Tibial nerve (tissue), 4 donors: ENCODE results near the gene RPF1. TPM values are rescaled to one million over a fixed set of nuclear protein-coding genes. Genes with fewer than 3 reads are reported as not detected.

Source experiments
- DNase-seq, 2 donors: peaks; one replicate each; pipeline ENCODE4 v3.0.0-alpha.2; 2019; ENCODE audit warnings: low spot score in 2 of 2
- H3K27ac ChIP-seq, 4 donors: fragments of 200-600 bp; sonication (generic) in 3 of 4; one replicate each; pipeline ENCODE4 v1.5.1; 2017 to 2019; ENCODE audit warnings: mild to moderate bottlenecking in 1 of 4
- H3K27me3 ChIP-seq, 2 donors: fragments of 200-600 bp; sonication (generic) in 1 of 2; one replicate each; pipeline versions ENCODE4 v1.5.1 to v1.6.0; 2017 to 2019
- H3K36me3 ChIP-seq, 3 donors: fragments of 200-600 bp; sonication (generic); one replicate each; pipeline ENCODE4 v1.5.1; 2018 to 2019
- H3K4me1 ChIP-seq, 4 donors: fragments of 200-600 bp; sonication (generic) in 3 of 4; one replicate each; pipeline ENCODE4 v1.5.1; 2017 to 2019
- H3K4me3 ChIP-seq, 4 donors: fragments of 200-600 bp; sonication (generic) in 3 of 4; one replicate each; pipeline ENCODE4 v1.5.1; 2017 to 2019; ENCODE audit warnings: mild to moderate bottlenecking in 1 of 4, moderate library complexity in 1 of 4
- H3K9me3 ChIP-seq, 4 donors: fragments of 200-600 bp; sonication (generic) in 3 of 4; one replicate each; pipeline ENCODE4 v1.5.1; 2017 to 2019
- EP300 ChIP-seq, 2 donors: sonication (generic); formaldehyde crosslinking; IDR thresholded peaks; one replicate each; pipeline ENCODE4 v1.6.1; 2017; ENCODE audit warnings: antibody characterized with exemption in 2 of 2, mild to moderate bottlenecking in 1 of 2
- POLR2A ChIP-seq, 2 donors: fragments of 450-650 bp; IDR thresholded peaks; one replicate each; pipeline ENCODE4 v1.6.1; 2017; ENCODE audit warnings: antibody characterized with exemption in 2 of 2, mild to moderate bottlenecking in 2 of 2, moderate library complexity in 2 of 2
- WGBS, 2 donors: methylation state at CpG; one replicate each; pipeline ENCODE4 v1.1.5; 2018; 5-methylcytosine and 5-hydroxymethylcytosine counted together
- total RNA-seq, 4 donors: library from RNA; depleted of rRNA; stranded (reverse); fragments of >200 nt; gene quantifications; one replicate each; pipeline ENCODE4 v1.1.0, GENCODE V29; 2016
- TF ChIP-seq, protein P1 (sequence below), 5 experiments: fragments of 200-600 bp in 3 of 5; fragments of 450-650 bp in 2 of 5; sonication (generic) in 3 of 5; IDR thresholded peaks; one replicate each; pipeline ENCODE4 v1.5.1; 2016 to 2019; ENCODE audit warnings: antibody characterized with exemption in 5 of 5, mild to moderate bottlenecking in 3 of 5, moderate library complexity in 2 of 5

RPF1 gene
- total RNA-seq, 4 donors from 2014 or later: 18.4 to 37.5 (median 26.3) TPM

DNA sequence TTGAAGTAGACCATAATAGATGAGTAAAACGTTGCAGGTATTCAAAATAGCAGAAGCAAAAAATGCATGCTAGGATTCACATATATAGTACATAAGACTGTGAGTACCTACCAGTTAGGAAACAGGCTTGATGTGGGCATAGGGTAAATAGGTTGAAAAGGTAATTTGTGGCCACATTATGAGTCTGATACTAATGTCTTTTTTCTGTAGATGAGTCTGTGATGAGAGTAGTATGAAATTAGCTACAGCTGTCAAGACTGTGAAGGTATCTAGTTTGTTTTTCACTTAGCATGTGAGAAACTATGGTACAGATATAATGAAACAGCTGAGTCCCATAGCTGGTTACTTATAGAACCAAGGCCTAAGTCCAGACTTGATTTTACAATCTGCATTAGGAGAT is 14.7 kb downstream of the RPF1 start:
- no peaks in the 10 kb centered on the region for H3K9me3 ChIP-seq
- no peak for TF ChIP-seq POLR2A (IDR thresholded peaks at IDR 0.05)
- TF ChIP-seq, protein P1, sequence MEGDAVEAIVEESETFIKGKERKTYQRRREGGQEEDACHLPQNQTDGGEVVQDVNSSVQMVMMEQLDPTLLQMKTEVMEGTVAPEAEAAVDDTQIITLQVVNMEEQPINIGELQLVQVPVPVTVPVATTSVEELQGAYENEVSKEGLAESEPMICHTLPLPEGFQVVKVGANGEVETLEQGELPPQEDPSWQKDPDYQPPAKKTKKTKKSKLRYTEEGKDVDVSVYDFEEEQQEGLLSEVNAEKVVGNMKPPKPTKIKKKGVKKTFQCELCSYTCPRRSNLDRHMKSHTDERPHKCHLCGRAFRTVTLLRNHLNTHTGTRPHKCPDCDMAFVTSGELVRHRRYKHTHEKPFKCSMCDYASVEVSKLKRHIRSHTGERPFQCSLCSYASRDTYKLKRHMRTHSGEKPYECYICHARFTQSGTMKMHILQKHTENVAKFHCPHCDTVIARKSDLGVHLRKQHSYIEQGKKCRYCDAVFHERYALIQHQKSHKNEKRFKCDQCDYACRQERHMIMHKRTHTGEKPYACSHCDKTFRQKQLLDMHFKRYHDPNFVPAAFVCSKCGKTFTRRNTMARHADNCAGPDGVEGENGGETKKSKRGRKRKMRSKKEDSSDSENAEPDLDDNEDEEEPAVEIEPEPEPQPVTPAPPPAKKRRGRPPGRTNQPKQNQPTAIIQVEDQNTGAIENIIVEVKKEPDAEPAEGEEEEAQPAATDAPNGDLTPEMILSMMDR (IDR thresholded peaks at IDR 0.05): no peak
- TF ChIP-seq EP300 (IDR thresholded peaks at IDR 0.05): no peak
- WGBS, 2 donors: 80 to 81% methylated on average over 1 of the region's 1 CpG
- DNase-seq: no peak
- peaks cover 7 to 64% (median 10%) of the 10 kb centered on the region in 3 donors for H3K36me3 ChIP-seq
- H3K27ac ChIP-seq: no peak overlapping the region
- no peak overlapping the region for H3K4me3 ChIP-seq
- H3K27me3 ChIP-seq: no peaks in the 10 kb centered on the region
- H3K4me1 ChIP-seq: peaks cover 0 to 2% (median 0%) of the 10 kb centered on the region in 4 donors

DNA sequence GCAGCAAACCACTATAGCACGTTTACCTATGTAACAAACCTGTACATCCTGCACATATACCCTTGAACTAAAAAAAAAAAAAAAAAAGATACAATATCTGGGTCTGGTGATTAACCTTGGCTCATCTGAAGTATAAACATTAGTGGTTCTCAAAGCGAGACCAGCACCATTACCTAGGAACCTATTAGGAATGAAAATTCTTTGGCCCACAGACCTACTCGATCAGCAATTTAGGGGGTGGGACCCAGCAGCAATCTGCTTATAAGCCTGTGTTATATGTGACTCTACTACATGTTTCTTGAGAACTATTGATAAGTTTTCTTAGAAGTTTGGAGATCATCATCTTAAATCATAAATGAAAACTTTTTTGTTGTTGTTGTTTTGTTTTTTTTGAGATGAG is 17.4 kb downstream of the RPF1 start:
- Histone ChIP-seq H3K4me3 (no peak overlapping the region), H3K9me3 (no peaks in the 10 kb centered on the region), H3K4me1 (peaks cover 0 to 22% (median 0%) of the 10 kb centered on the region in 4 donors), H3K36me3 (peaks cover 7 to 65% (median 7%) of the 10 kb centered on the region in 3 donors), H3K27me3 (no peaks in the 10 kb centered on the region), H3K27ac (no peak overlapping the region)
- 80 to 85% methylated on average over 3 of the region's 3 CpGs for WGBS, 2 donors
- TF ChIP-seq, protein P1 (IDR thresholded peaks at IDR 0.05): no peak
- TF ChIP-seq POLR2A (IDR thresholded peaks at IDR 0.05) (no peak), EP300 (IDR thresholded peaks at IDR 0.05) (no peak)
- no peak for DNase-seq

DNA sequence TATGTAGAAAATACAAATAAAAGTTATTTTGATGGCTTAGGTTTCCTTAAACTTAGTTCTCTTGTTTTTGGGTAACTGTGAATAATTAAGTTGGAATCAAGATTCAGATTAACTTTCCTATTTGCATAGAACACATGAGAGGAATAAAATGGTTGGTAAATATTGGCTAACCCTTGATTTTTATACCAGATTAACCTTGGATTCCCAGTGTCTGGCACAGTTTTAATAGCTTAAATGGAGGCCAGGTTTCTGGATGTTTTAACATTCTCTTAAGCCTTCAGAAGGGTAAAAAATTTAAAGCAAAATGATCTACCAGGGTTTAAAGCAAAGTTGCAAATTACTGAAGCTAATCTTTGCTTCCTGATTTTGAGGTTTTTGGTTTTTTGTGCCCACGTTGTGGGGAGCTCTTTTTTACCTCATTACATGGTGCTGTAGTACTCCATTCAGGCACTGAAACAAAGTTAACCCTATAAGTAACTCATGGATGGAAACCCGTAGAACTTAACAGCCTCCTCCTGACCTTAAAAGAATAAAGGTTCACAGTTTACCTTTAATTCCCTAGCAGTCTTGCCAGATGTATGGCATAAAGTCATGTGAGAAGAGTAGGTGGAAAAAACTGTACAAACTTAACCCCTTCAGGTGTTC is 18.7 kb downstream of the RPF1 start:
- TF ChIP-seq EP300 (IDR thresholded peaks at IDR 0.05) (no peak), POLR2A (IDR thresholded peaks at IDR 0.05) (no peak)
- TF ChIP-seq, protein P1 (IDR thresholded peaks at IDR 0.05): no peak
- Histone ChIP-seq H3K4me1 (peaks cover 0 to 32% (median 1%) of the 10 kb centered on the region in 4 donors), H3K36me3 (peaks cover 7 to 57% (median 7%) of the 10 kb centered on the region in 3 donors), H3K4me3 (no peak overlapping the region), H3K27me3 (no peaks in the 10 kb centered on the region), H3K27ac (no peak overlapping the region), H3K9me3 (no peaks in the 10 kb centered on the region)
- DNase-seq: no peak
- WGBS, 2 donors: 34 to 40% methylated on average over 2 of the region's 2 CpGs

- Histone ChIP-seq H3K9me3 (no peaks in the 10 kb centered on the region), H3K27ac (no peak overlapping the region), H3K36me3 (peaks cover 0 to 27% (median 2%) of the 10 kb centered on the region in 3 donors), H3K4me1 (peaks cover 0 to 61% (median 19%) of the 10 kb centered on the region in 4 donors), H3K27me3 (no peaks in the 10 kb centered on the region), H3K4me3 (no peak overlapping the region)
- TF ChIP-seq EP300 (IDR thresholded peaks at IDR 0.05) (no peak), POLR2A (IDR thresholded peaks at IDR 0.05) (no peak)
- TF ChIP-seq, protein P1 (IDR thresholded peaks at IDR 0.05): no peak
- DNase-seq: no peak
- WGBS, 2 donors: 51 to 59% methylated on average over 5 of the region's 5 CpGs
Observed at GRCh38 chr1:84502927-84503326, 23.9 kb downstream of the RPF1 start.
